ENCODE measurements around the gene DUOX2. TPM values are rescaled to one million over a fixed set of nuclear protein-coding genes. Genes with fewer than 3 reads are reported as not detected.

DUOX2 gene
- total RNA-seq, 4 donors from 2014 or later: not detected

- in situ Hi-C loops (cut with MboI; ENCODE audit: low sequenced_read_pairs in 4 of 4) (loop anchor here in 1 of 4 donors (25.0 kb wide), 1 partner anchor 261 kb away; a partner anchor contains a TSS), intact Hi-C loops (cut with DNase I; ENCODE audit: low total_unique reads) (no loop called here)
- no peak for ATAC-seq
- no peaks in the 10 kb centered on the region for H3K4me1 ChIP-seq
- no peaks in the 10 kb centered on the region for H3K27me3 ChIP-seq
- no peak for DNase-seq
- no peak overlapping the region for H3K4me3 ChIP-seq
- H3K36me3 ChIP-seq: no peaks in the 10 kb centered on the region
- no peak overlapping the region for H3K27ac ChIP-seq
- no peaks in the 10 kb centered on the region for H3K9me3 ChIP-seq
- no peak for TF ChIP-seq POLR2A (IDR thresholded peaks at IDR 0.05)
- no peak for TF ChIP-seq CTCF (IDR thresholded peaks at IDR 0.05 in 4 of 5, conservative IDR thresholded peaks at IDR 0.05 in 1 of 5)
Measured at GRCh38 chr15:45150997-45151396, 37.0 kb upstream of the DUOX2 start.

- no peak for TF ChIP-seq POLR2A (IDR thresholded peaks at IDR 0.05)
- no peak for TF ChIP-seq CTCF (IDR thresholded peaks at IDR 0.05 in 4 of 5, conservative IDR thresholded peaks at IDR 0.05 in 1 of 5)
- ATAC-seq: no peak
- DNase-seq: no peak
Measured at GRCh38 chr15:45150481-45150880, 36.5 kb upstream of the DUOX2 start.

GRCh38 chr15:45149060-45149459, 35.1 kb upstream of the DUOX2 start:
- ATAC-seq (no peak), DNase-seq (no peak)
- Histone ChIP-seq H3K4me1 (no peaks in the 10 kb centered on the region), H3K9me3 (no peaks in the 10 kb centered on the region), H3K4me3 (no peak overlapping the region), H3K27me3 (peaks cover 0 to 8% (median 0%) of the 10 kb centered on the region in 3 donors), H3K27ac (no peak overlapping the region), H3K36me3 (no peaks in the 10 kb centered on the region)
- no peak for TF ChIP-seq POLR2A (IDR thresholded peaks at IDR 0.05)
- no peak for TF ChIP-seq CTCF (IDR thresholded peaks at IDR 0.05 in 4 of 5, conservative IDR thresholded peaks at IDR 0.05 in 1 of 5)
- in situ Hi-C loops (cut with MboI; ENCODE audit: low sequenced_read_pairs in 4 of 4) (no loop called here), intact Hi-C loops (cut with DNase I; ENCODE audit: low total_unique reads) (no loop called here)

More at GRCh38 chr15:45150481-45150880, 36.5 kb upstream of the DUOX2 start:
- Histone ChIP-seq H3K4me1 (no peaks in the 10 kb centered on the region), H3K27ac (no peak overlapping the region), H3K9me3 (no peaks in the 10 kb centered on the region), H3K4me3 (no peak overlapping the region), H3K27me3 (no peaks in the 10 kb centered on the region), H3K36me3 (no peaks in the 10 kb centered on the region)
- intact Hi-C loops (cut with DNase I; ENCODE audit: low total_unique reads) (no loop called here), in situ Hi-C loops (cut with MboI; ENCODE audit: low sequenced_read_pairs in 4 of 4) (loop anchor here in 1 of 4 donors (25.0 kb wide), 1 partner anchor 262 kb away; a partner anchor contains a TSS)

GRCh38 chr15:45148076-45149059, 34.4 kb upstream of the DUOX2 start:
- no peak overlapping the region for H3K4me3 ChIP-seq
- H3K36me3 ChIP-seq: no peaks in the 10 kb centered on the region
- intact Hi-C loops (cut with DNase I; ENCODE audit: low total_unique reads) (no loop called here), in situ Hi-C loops (cut with MboI; ENCODE audit: low sequenced_read_pairs in 4 of 4) (no loop called here)
- no peaks in the 10 kb centered on the region for H3K9me3 ChIP-seq
- DNase-seq (no peak), ATAC-seq (no peak)
- H3K27ac ChIP-seq: no peak overlapping the region
- no peak for TF ChIP-seq CTCF (IDR thresholded peaks at IDR 0.05 in 4 of 5, conservative IDR thresholded peaks at IDR 0.05 in 1 of 5)
- no peak for TF ChIP-seq POLR2A (IDR thresholded peaks at IDR 0.05)
- peaks cover 0 to 12% (median 0%) of the 10 kb centered on the region in 3 donors for H3K27me3 ChIP-seq
- no peaks in the 10 kb centered on the region for H3K4me1 ChIP-seq

All from gastrocnemius medialis (tissue), 4 donors.